Measurements from ENCODE around the gene MRPL53. TPM values are rescaled to one million over a fixed set of nuclear protein-coding genes. Genes with fewer than 3 reads are reported as not detected.

Gene MRPL53
- 100 to 1,000 TPM in 5 of 6 donors, 10 to 100 TPM in 1; 76.6 to 172 (median 136) TPM for polyA plus RNA-seq (ENCODE audit: low read depth in 6 of 6)

- Mint-ChIP-seq H3K9me3 (no peaks in the 10 kb centered on the region), H3K36me3 (peaks cover 0 to 17% of the 10 kb centered on the region in 2 donors), H3K4me1 (peaks cover 21 to 27% (median 21%) of the 10 kb centered on the region in 3 donors), H3K27ac (peak within 1 kb of the TSS; percentile 96 to 98 (median 98)), H3K27me3 (no peaks in the 10 kb centered on the region), H3K4me3 (peak within 1 kb of the TSS; percentile 92 to 98 (median 97))
- DNase-seq (peak; percentile 91), ATAC-seq (ENCODE audit: low read depth in 2 of 2) (peak; percentile 95 to 97)
Observed at GRCh38 chr2:74472086-74472944, at the start of gene MRPL53. Gene MRPL53, minus strand, starts transcription at chr2:74472680. Its CDS starts 20 bp downstream, at chr2:74472660.

GRCh38 chr2:74516650-74517049, 44.2 kb upstream of the MRPL53 start:
- H3K27me3 Mint-ChIP-seq, result peaks cover 69 to 93% (median 80%) of the 10 kb centered on the region in 3 donors
- H3K9me3 Mint-ChIP-seq, result no peaks in the 10 kb centered on the region
- DNase-seq, result no peak
- no peak overlapping the region for H3K27ac Mint-ChIP-seq
- peak overlapping the region; percentile 70 to 91 (median 86) for H3K4me3 Mint-ChIP-seq
- peaks cover 0 to 3% of the 10 kb centered on the region in 2 donors for H3K36me3 Mint-ChIP-seq
- H3K4me1 Mint-ChIP-seq, result peaks cover 13 to 27% (median 25%) of the 10 kb centered on the region in 3 donors
- no peak for ATAC-seq (ENCODE audit: low read depth in 2 of 2)

- Mint-ChIP-seq H3K4me3 (peak overlapping the region; percentile 70 to 91 (median 86)), H3K27ac (no peak overlapping the region), H3K27me3 (peaks cover 71 to 93% (median 80%) of the 10 kb centered on the region in 3 donors), H3K9me3 (no peaks in the 10 kb centered on the region), H3K36me3 (no peaks in the 10 kb centered on the region), H3K4me1 (peaks cover 13 to 27% (median 25%) of the 10 kb centered on the region in 3 donors)
- ATAC-seq (ENCODE audit: low read depth in 2 of 2) (peak; percentile 77 to 79), DNase-seq (peak; percentile 64)
Observed at GRCh38 chr2:74515981-74516633, 43.6 kb upstream of the MRPL53 start.

GRCh38 chr2:74515271-74515980, 42.9 kb upstream of the MRPL53 start:
- peaks cover 13 to 27% (median 25%) of the 10 kb centered on the region in 3 donors for H3K4me1 Mint-ChIP-seq
- H3K9me3 Mint-ChIP-seq, result no peaks in the 10 kb centered on the region
- no peak for DNase-seq
- peak; percentile 17 to 21 for ATAC-seq (ENCODE audit: low read depth in 2 of 2)
- no peaks in the 10 kb centered on the region for H3K36me3 Mint-ChIP-seq
- H3K27me3 Mint-ChIP-seq, result peaks cover 70 to 91% (median 79%) of the 10 kb centered on the region in 3 donors
- H3K27ac Mint-ChIP-seq, result peak overlapping the region in 1 of 6 donors; percentile 92
- peak overlapping the region; percentile 59 to 89 (median 79) for H3K4me3 Mint-ChIP-seq

- H3K9me3 Mint-ChIP-seq, result peaks cover 0 to 3% (median 0%) of the 10 kb centered on the region in 7 donors
- peak within 1 kb of the TSS; percentile 59 to 89 (median 79) for H3K4me3 Mint-ChIP-seq
- peaks cover 13 to 27% (median 25%) of the 10 kb centered on the region in 3 donors for H3K4me1 Mint-ChIP-seq
- peak; percentile 22 to 28 for ATAC-seq (ENCODE audit: low read depth in 2 of 2)
- peak within 1 kb of the TSS in 2 of 6 donors; percentile 33 to 92 for H3K27ac Mint-ChIP-seq
- peak; percentile 24 for DNase-seq
- peaks cover 64 to 89% (median 78%) of the 10 kb centered on the region in 3 donors for H3K27me3 Mint-ChIP-seq
- H3K36me3 Mint-ChIP-seq, result no peaks in the 10 kb centered on the region
Observed at GRCh38 chr2:74514368-74515270, 42.1 kb upstream of the MRPL53 start, which contains the start of gene TLX2. Gene TLX2, plus strand, starts transcription at chr2:74514450. Its CDS starts 357 bp downstream, at chr2:74514807.

GRCh38 chr2:74513605-74514367, 41.3 kb upstream of the MRPL53 start:
- ATAC-seq (ENCODE audit: low read depth in 2 of 2) (no peak), DNase-seq (no peak)
- Mint-ChIP-seq H3K4me3 (peak overlapping the region; percentile 12 to 63 (median 42)), H3K27me3 (peaks cover 57 to 83% (median 72%) of the 10 kb centered on the region in 3 donors), H3K27ac (peak overlapping the region in 2 of 6 donors; percentile 33 to 80), H3K4me1 (peaks cover 13 to 27% (median 26%) of the 10 kb centered on the region in 3 donors), H3K36me3 (no peaks in the 10 kb centered on the region), H3K9me3 (peaks cover 0 to 3% (median 0%) of the 10 kb centered on the region in 7 donors)

- Mint-ChIP-seq H3K9me3 (peaks cover 0 to 3% (median 0%) of the 10 kb centered on the region in 7 donors), H3K4me1 (peaks cover 19 to 35% (median 34%) of the 10 kb centered on the region in 3 donors), H3K4me3 (peak overlapping the region in 5 of 8 donors; percentile 10 to 66 (median 49)), H3K27ac (peak overlapping the region in 2 of 6 donors; percentile 33 to 80), H3K27me3 (peaks cover 49 to 75% (median 64%) of the 10 kb centered on the region in 3 donors), H3K36me3 (no peaks in the 10 kb centered on the region)
- ATAC-seq (ENCODE audit: low read depth in 2 of 2) (no peak), DNase-seq (no peak)
Observed at GRCh38 chr2:74512744-74513604, 40.5 kb upstream of the MRPL53 start.

- H3K4me3 Mint-ChIP-seq, result peak overlapping the region in 1 of 8 donors; percentile 52
- H3K27ac Mint-ChIP-seq, result no peak overlapping the region
- peaks cover 34 to 59% (median 48%) of the 10 kb centered on the region in 3 donors for H3K27me3 Mint-ChIP-seq
- peaks cover 0 to 5% of the 10 kb centered on the region in 2 donors for H3K36me3 Mint-ChIP-seq
- peaks cover 0 to 3% (median 0%) of the 10 kb centered on the region in 7 donors for H3K9me3 Mint-ChIP-seq
- no peak for DNase-seq
- peaks cover 25 to 34% (median 34%) of the 10 kb centered on the region in 3 donors for H3K4me1 Mint-ChIP-seq
- no peak for ATAC-seq (ENCODE audit: low read depth in 2 of 2)
Observed at GRCh38 chr2:74511104-74511989, 38.9 kb upstream of the MRPL53 start.

- Mint-ChIP-seq H3K4me3 (peak overlapping the region in 1 of 8 donors; percentile 30), H3K27me3 (peaks cover 29 to 50% (median 42%) of the 10 kb centered on the region in 3 donors), H3K9me3 (peaks cover 0 to 3% (median 0%) of the 10 kb centered on the region in 7 donors), H3K4me1 (peaks cover 23 to 29% (median 27%) of the 10 kb centered on the region in 3 donors), H3K27ac (no peak overlapping the region), H3K36me3 (peaks cover under 1 to 13% of the 10 kb centered on the region in 2 donors)
- no peak for ATAC-seq (ENCODE audit: low read depth in 2 of 2)
- DNase-seq, result no peak
Observed at GRCh38 chr2:74510272-74510671, 37.8 kb upstream of the MRPL53 start.

All from naive B cell (primary cell).